Gastroesophageal sphincter (tissue), 4 donors: ENCODE measurements around the gene GALNT7. TPM values are rescaled to one million over a fixed set of nuclear protein-coding genes. Genes with fewer than 3 reads are reported as not detected.

Experiments
- ATAC-seq: fragments of 150-250 bp; one replicate; pipeline ENCODE4 v1.9.1; 2016; ENCODE audit warnings: mild to moderate bottlenecking, moderate library complexity
- H3K27ac ChIP-seq, 4 donors: fragments of 200-600 bp; sonication (generic) in 3 of 4; 1 replicate in 3 of 4; 2 replicates in 1 of 4; pipeline ENCODE4 v1.5.1; 2016 to 2019
- H3K27me3 ChIP-seq: fragments of 200-600 bp; sonication (generic); one replicate; pipeline ENCODE4 v1.5.1; 2019
- H3K36me3 ChIP-seq, 2 donors: fragments of 200-600 bp; sonication (generic); one replicate each; pipeline ENCODE4 v1.5.1; 2019; ENCODE audit warnings: control low read depth in 1 of 2
- H3K4me1 ChIP-seq, 3 donors: fragments of 200-600 bp; sonication (generic); 1 replicate in 2 of 3; 2 replicates in 1 of 3; pipeline ENCODE4 v1.5.1; 2016 to 2019; ENCODE audit warnings: control low read depth in 2 of 3
- H3K4me3 ChIP-seq, 2 donors: fragments of 200-600 bp; sonication (generic); one replicate each; pipeline ENCODE4 v1.5.1; 2019; ENCODE audit warnings: mild to moderate bottlenecking in 1 of 2, moderate library complexity in 1 of 2
- H3K9me3 ChIP-seq, 3 donors: fragments of 200-600 bp; sonication (generic); one replicate each; pipeline ENCODE4 v1.5.1; 2017 to 2019; ENCODE audit warnings: control low read depth in 2 of 3
- EP300 ChIP-seq: sonication (generic); formaldehyde crosslinking; IDR thresholded peaks from one replicate; pipeline ENCODE4 v1.6.1; 2017; ENCODE audit warnings: antibody characterized with exemption, mild to moderate bottlenecking
- POLR2A ChIP-seq, 2 donors: fragments of 450-650 bp; IDR thresholded peaks; one replicate each; pipeline ENCODE4 v1.6.1; 2017; ENCODE audit warnings: antibody characterized with exemption in 2 of 2, mild to moderate bottlenecking in 2 of 2, moderate library complexity in 1 of 2
- POLR2AphosphoS5 ChIP-seq: sonication (generic); formaldehyde crosslinking; IDR thresholded peaks from one replicate; pipeline ENCODE4 v1.6.1; 2017; ENCODE audit warnings: antibody characterized with exemption
- WGBS, 2 donors: methylation state at CpG; one replicate each; pipeline ENCODE4 v1.1.5; 2018; ENCODE audit warnings: low coverage in 1 of 2; 5-methylcytosine and 5-hydroxymethylcytosine counted together
- total RNA-seq, 4 donors: library from RNA; depleted of rRNA; stranded (reverse); fragments of >200 nt; gene quantifications; one replicate each; pipeline ENCODE4 v1.1.0, GENCODE V29; 2016
- TF ChIP-seq, protein P1 (sequence below), 4 experiments: fragments of 200-600 bp in 2 of 4; fragments of 450-650 bp in 2 of 4; sonication (generic) in 1 of 4; IDR thresholded peaks; one replicate each; pipeline ENCODE4 v1.5.1; 2017 to 2019; ENCODE audit warnings: antibody characterized with exemption in 4 of 4, mild to moderate bottlenecking in 2 of 4, moderate library complexity in 2 of 4

The GALNT7 gene
- total RNA-seq, 4 donors from 2014 or later: 13.7 to 30.3 (median 17.5) TPM

DNA sequence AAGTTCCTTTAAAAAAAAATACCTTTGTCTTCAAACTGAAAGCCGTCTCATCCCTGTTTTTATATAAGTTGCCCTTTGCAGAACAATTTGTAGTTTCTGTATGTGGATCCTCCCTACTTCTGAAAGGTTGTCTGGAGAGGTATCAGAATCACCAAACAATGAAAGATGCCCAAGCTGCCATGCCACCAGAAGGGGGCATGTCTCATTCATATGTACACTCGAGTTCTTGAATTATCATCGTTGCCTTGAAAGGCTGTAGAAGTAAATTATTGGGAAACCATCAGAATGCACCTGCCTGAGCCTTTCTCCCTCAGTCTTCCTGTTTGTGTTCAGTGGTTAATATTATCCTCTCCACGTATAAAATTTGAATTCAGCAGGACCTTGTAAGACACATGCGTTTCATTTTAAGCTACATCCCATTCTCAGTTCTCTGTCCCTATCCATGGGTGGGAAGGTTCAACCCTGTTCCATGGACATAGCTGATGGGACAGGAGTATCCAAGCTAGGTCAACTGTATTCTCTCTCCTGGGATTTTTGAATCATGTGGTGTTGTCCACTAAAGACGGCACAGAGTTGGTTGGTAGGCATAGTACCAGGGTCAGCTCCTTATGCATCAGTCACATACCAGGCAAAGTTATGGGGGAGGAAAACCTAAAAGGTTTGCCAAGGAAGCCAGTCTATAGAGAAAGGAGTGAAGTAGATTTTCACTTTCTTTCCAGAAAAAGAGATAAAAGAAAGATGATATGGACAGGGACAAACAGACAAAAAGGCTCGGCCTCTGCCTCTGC, 24.0 kb downstream of the GALNT7 start:
- ATAC-seq: no peak
- Histone ChIP-seq H3K36me3 (no peaks in the 10 kb centered on the region), H3K27ac (no peak overlapping the region), H3K27me3 (no peaks in the 10 kb centered on the region), H3K9me3 (no peaks in the 10 kb centered on the region), H3K4me3 (no peak overlapping the region), H3K4me1 (peaks cover 0 to 14% (median 0%) of the 10 kb centered on the region in 3 donors)
- TF ChIP-seq, protein P1, sequence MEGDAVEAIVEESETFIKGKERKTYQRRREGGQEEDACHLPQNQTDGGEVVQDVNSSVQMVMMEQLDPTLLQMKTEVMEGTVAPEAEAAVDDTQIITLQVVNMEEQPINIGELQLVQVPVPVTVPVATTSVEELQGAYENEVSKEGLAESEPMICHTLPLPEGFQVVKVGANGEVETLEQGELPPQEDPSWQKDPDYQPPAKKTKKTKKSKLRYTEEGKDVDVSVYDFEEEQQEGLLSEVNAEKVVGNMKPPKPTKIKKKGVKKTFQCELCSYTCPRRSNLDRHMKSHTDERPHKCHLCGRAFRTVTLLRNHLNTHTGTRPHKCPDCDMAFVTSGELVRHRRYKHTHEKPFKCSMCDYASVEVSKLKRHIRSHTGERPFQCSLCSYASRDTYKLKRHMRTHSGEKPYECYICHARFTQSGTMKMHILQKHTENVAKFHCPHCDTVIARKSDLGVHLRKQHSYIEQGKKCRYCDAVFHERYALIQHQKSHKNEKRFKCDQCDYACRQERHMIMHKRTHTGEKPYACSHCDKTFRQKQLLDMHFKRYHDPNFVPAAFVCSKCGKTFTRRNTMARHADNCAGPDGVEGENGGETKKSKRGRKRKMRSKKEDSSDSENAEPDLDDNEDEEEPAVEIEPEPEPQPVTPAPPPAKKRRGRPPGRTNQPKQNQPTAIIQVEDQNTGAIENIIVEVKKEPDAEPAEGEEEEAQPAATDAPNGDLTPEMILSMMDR (IDR thresholded peaks at IDR 0.05): no peak
- TF ChIP-seq POLR2A (IDR thresholded peaks at IDR 0.05) (no peak), POLR2AphosphoS5 (no peak), EP300 (no peak)
- WGBS, 2 donors: 77 to 95% methylated on average over 4 to 7 of the region's 7 CpGs

- 67 to 87% methylated on average over 2 of the region's 2 CpGs for WGBS, 2 donors
- TF ChIP-seq, protein P1 (IDR thresholded peaks at IDR 0.05): no peak
- no peak for TF ChIP-seq POLR2AphosphoS5
- TF ChIP-seq POLR2A (IDR thresholded peaks at IDR 0.05): no peak
- no peak for TF ChIP-seq EP300
- H3K27ac ChIP-seq: no peak overlapping the region
- no peaks in the 10 kb centered on the region for H3K27me3 ChIP-seq
- no peaks in the 10 kb centered on the region for H3K36me3 ChIP-seq
- no peaks in the 10 kb centered on the region for H3K9me3 ChIP-seq
- no peak overlapping the region for H3K4me3 ChIP-seq
- peaks cover 0 to 14% (median 0%) of the 10 kb centered on the region in 3 donors for H3K4me1 ChIP-seq
- ATAC-seq: no peak
Measured at GRCh38 chr4:173194157-173194556, 25.5 kb downstream of the GALNT7 start.

DNA sequence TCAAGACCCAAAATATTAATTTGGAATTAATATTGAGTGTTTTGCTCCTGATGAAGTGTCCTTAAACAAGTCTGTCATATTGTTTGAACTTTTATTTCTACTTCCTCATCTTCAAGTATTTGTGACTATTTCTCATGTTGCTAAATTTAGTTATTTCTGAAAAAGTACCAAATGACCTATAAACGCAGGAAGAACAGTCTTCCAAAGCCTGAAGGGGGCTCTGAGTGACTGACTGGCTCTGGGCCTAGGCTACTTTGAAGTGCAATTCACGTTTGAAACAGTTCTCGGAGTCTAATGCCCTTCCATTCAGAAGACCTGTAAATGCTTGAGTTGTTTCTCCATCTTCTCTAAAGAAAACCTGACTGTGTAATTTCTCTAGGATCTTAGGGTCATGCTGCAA, 26.5 kb downstream of the GALNT7 start:
- Histone ChIP-seq H3K36me3 (no peaks in the 10 kb centered on the region), H3K4me1 (peaks cover 0 to 14% (median 0%) of the 10 kb centered on the region in 3 donors), H3K27ac (no peak overlapping the region), H3K9me3 (no peaks in the 10 kb centered on the region), H3K27me3 (no peaks in the 10 kb centered on the region), H3K4me3 (no peak overlapping the region)
- no peak for TF ChIP-seq POLR2AphosphoS5
- no peak for TF ChIP-seq EP300
- TF ChIP-seq, protein P1 (IDR thresholded peaks at IDR 0.05): no peak
- TF ChIP-seq POLR2A (IDR thresholded peaks at IDR 0.05): no peak
- no peak for ATAC-seq
- 23 to 25% methylated on average over 3 of the region's 3 CpGs for WGBS, 2 donors

DNA sequence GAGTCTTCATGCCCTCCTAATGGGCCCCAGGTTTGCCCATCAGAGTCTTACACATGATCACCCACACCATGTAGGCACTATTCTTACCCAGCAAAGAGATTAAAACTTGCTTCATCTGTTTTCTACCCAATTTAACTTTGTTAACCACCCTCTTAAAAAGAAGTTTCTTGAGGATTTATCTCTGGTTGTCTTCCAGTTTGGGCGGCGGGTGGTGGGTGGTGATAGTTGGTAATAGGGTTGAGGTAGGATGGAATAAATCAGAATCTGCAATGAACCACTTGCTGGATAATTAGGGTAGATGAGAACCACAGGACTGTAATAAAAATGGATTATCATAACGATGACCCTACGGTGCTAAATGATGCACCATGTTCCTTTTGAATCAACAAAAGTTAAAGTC, 30.9 kb downstream of the GALNT7 start:
- 95 to 98% methylated on average over 4 of the region's 4 CpGs for WGBS, 2 donors
- no peaks in the 10 kb centered on the region for H3K27me3 ChIP-seq
- peaks cover 0 to 8% (median 0%) of the 10 kb centered on the region in 3 donors for H3K4me1 ChIP-seq
- no peak overlapping the region for H3K27ac ChIP-seq
- H3K36me3 ChIP-seq: no peaks in the 10 kb centered on the region
- H3K9me3 ChIP-seq: peaks cover 0 to 9% (median 0%) of the 10 kb centered on the region in 3 donors
- no peak for ATAC-seq
- no peak for TF ChIP-seq POLR2AphosphoS5
- TF ChIP-seq POLR2A (IDR thresholded peaks at IDR 0.05): no peak
- TF ChIP-seq, protein P1 (IDR thresholded peaks at IDR 0.05): no peak
- no peak for TF ChIP-seq EP300
- no peak overlapping the region for H3K4me3 ChIP-seq
